OCI-LY3 (cell line): ENCODE results near the gene PLPPR2.

Experiments
- EZH2phosphoT487 ChIP-seq: fragments of 200-600 bp; shearing (Covaris generic); IDR thresholded peaks from 2 replicates; pipeline ENCODE4 v1.6.1; 2018; ENCODE audit warnings: antibody characterized with exemption, mixed run types, low read depth
- TF ChIP-seq, protein P1 (sequence below): fragments of 200-600, 300-600 bp; sonication (generic); IDR thresholded peaks from 2 replicates; pipeline ENCODE4 v1.5.1; 2014; ENCODE audit warnings: antibody characterized with exemption, low read length, low read depth

GRCh38 chr19:11377756-11378155 is 22.5 kb downstream of the PLPPR2 start:
- TF ChIP-seq EZH2phosphoT487, result no peak
- TF ChIP-seq, protein P1, sequence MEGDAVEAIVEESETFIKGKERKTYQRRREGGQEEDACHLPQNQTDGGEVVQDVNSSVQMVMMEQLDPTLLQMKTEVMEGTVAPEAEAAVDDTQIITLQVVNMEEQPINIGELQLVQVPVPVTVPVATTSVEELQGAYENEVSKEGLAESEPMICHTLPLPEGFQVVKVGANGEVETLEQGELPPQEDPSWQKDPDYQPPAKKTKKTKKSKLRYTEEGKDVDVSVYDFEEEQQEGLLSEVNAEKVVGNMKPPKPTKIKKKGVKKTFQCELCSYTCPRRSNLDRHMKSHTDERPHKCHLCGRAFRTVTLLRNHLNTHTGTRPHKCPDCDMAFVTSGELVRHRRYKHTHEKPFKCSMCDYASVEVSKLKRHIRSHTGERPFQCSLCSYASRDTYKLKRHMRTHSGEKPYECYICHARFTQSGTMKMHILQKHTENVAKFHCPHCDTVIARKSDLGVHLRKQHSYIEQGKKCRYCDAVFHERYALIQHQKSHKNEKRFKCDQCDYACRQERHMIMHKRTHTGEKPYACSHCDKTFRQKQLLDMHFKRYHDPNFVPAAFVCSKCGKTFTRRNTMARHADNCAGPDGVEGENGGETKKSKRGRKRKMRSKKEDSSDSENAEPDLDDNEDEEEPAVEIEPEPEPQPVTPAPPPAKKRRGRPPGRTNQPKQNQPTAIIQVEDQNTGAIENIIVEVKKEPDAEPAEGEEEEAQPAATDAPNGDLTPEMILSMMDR, result no peak
